HEK293T (cell line): ENCODE measurements around the gene CCDC167.

Experiments
- CTCF ChIA-PET: fragments of 350-600 bp; formaldehyde crosslinking; extraction: SDS; loops from one replicate; lab custom pipeline; 2021; ENCODE audit warnings: antibody characterized with exemption, inconsistent platforms; lab: Yijun Ruan, JAX
- POLR2A ChIA-PET: fragments of 350-600 bp; formaldehyde crosslinking; extraction: SDS; loops from one replicate; lab custom pipeline; 2020; ENCODE audit warnings: antibody characterized with exemption, inconsistent platforms; lab: Yijun Ruan, JAX
- DNase-seq: peaks from one replicate; pipeline ENCODE4 v3.0.0; 2012; ENCODE audit warnings: mixed read lengths; ENCODE audit errors: extremely low spot score
- ARNT ChIP-seq: fragments of 450-650 bp; IDR thresholded peaks from 2 replicates; pipeline ENCODE4 v1.6.1; 2017; ENCODE audit warnings: mild to moderate bottlenecking
- BHLHE40 ChIP-seq: fragments of 450-650 bp; IDR thresholded peaks from 2 replicates; pipeline ENCODE4 v1.6.1; 2016; ENCODE audit warnings: mild to moderate bottlenecking, moderate library complexity, borderline replicate concordance
- CTBP1 ChIP-seq: fragments of 450-650 bp; IDR thresholded peaks from 2 replicates; pipeline ENCODE4 v1.6.1; 2016; ENCODE audit warnings: borderline replicate concordance
- ELF4 ChIP-seq: fragments of 450-650 bp; IDR thresholded peaks from 2 replicates; pipeline ENCODE4 v1.6.1; 2017; ENCODE audit warnings: antibody characterized with exemption
- FOXA1 ChIP-seq: fragments of 450-650 bp; IDR thresholded peaks from 2 replicates; pipeline ENCODE4 v1.6.1; 2016; ENCODE audit warnings: mild to moderate bottlenecking
- FOXK2 ChIP-seq: fragments of 450-650 bp; IDR thresholded peaks from 2 replicates; pipeline ENCODE4 v1.6.1; 2016; ENCODE audit warnings: mild to moderate bottlenecking
- FOXM1 ChIP-seq: fragments of 450-650 bp; IDR thresholded peaks from 2 replicates; pipeline ENCODE4 v1.6.1; 2017; ENCODE audit warnings: mild to moderate bottlenecking, borderline replicate concordance
- HDGF ChIP-seq: fragments of 450-650 bp; IDR thresholded peaks from 2 replicates; pipeline ENCODE4 v1.6.1; 2017; ENCODE audit warnings: antibody characterized with exemption, borderline replicate concordance
- L3MBTL2 ChIP-seq: fragments of 450-650 bp; conservative IDR thresholded peaks from 2 replicates; pipeline ENCODE4 v1.6.1; 2016; ENCODE audit warnings: mild to moderate bottlenecking
- LEF1 ChIP-seq: fragments of 450-650 bp; IDR thresholded peaks from 2 replicates; pipeline ENCODE4 v1.6.1; 2017; ENCODE audit warnings: mild to moderate bottlenecking, borderline replicate concordance
- NFRKB ChIP-seq: fragments of 450-650 bp; IDR thresholded peaks from 2 replicates; pipeline ENCODE4 v1.6.1; 2016; ENCODE audit warnings: mild to moderate bottlenecking, moderate library complexity
- PKNOX1 ChIP-seq: fragments of 450-650 bp; IDR thresholded peaks from 2 replicates; pipeline ENCODE4 v1.6.1; 2016
- SP1 ChIP-seq: fragments of 450-650 bp; IDR thresholded peaks from 2 replicates; pipeline ENCODE4 v1.6.1; 2017
- SUZ12 ChIP-seq: fragments of 450-650 bp; IDR thresholded peaks from 2 replicates; pipeline ENCODE4 v1.6.1; 2016; ENCODE audit warnings: mild to moderate bottlenecking
- TARDBP ChIP-seq: fragments of 450-650 bp; IDR thresholded peaks from 2 replicates; pipeline ENCODE4 v1.6.1; 2016
- ZNF384 ChIP-seq: fragments of 450-650 bp; IDR thresholded peaks from 2 replicates; pipeline ENCODE4 v1.6.1; 2016

CCDC167 gene

GRCh38 chr6:37442416-37443215 is 57.1 kb downstream of the CCDC167 start:
- no peak for DNase-seq
- ChIA-PET POLR2A (no interaction called here), CTCF (no interaction called here)
- TF ChIP-seq ARNT: no peak
- no peak for TF ChIP-seq FOXA1
- no peak for TF ChIP-seq HDGF
- TF ChIP-seq BHLHE40: no peak
- TF ChIP-seq LEF1: no peak
- TF ChIP-seq SUZ12: no peak
- no peak for TF ChIP-seq FOXK2
- no peak for TF ChIP-seq PKNOX1
- TF ChIP-seq ELF4: no peak

GRCh38 chr6:37441651-37442050 is 58.0 kb downstream of the CCDC167 start:
- ChIA-PET POLR2A (no interaction called here), CTCF (no interaction called here)
- TF ChIP-seq FOXM1: no peak
- no peak for TF ChIP-seq TARDBP
- no peak for TF ChIP-seq BHLHE40
- no peak for TF ChIP-seq FOXK2
- TF ChIP-seq CTBP1: no peak
- DNase-seq: no peak

- DNase-seq: no peak
- ChIA-PET CTCF (interaction anchor here (0.6 to 0.9 kb wide), 2 partner anchors 113 to 1836 kb away, joined by 3 to 6 read pairs; no protein-coding TSS in a partner anchor), POLR2A (no interaction called here)
- TF ChIP-seq CTBP1: no peak
- TF ChIP-seq FOXM1: no peak
- no peak for TF ChIP-seq L3MBTL2
- no peak for TF ChIP-seq FOXK2
- no peak for TF ChIP-seq NFRKB
- no peak for TF ChIP-seq SP1
- TF ChIP-seq PKNOX1: no peak
- no peak for TF ChIP-seq LEF1
- no peak for TF ChIP-seq BHLHE40
- no peak for TF ChIP-seq ELF4
- TF ChIP-seq TARDBP: no peak
- no peak for TF ChIP-seq SUZ12
- TF ChIP-seq ZNF384: no peak
Observed at GRCh38 chr6:37438930-37439329, 60.8 kb downstream of the CCDC167 start.

GRCh38 chr6:37435816-37436215 is 63.9 kb downstream of the CCDC167 start:
- POLR2A ChIA-PET: no interaction called here
- DNase-seq: no peak

GRCh38 chr6:37435373-37435772 is 64.3 kb downstream of the CCDC167 start:
- POLR2A ChIA-PET: no interaction called here
- no peak for DNase-seq

More at GRCh38 chr6:37435816-37436215, 63.9 kb downstream of the CCDC167 start:
- CTCF ChIA-PET: no interaction called here
- TF ChIP-seq ELF4: no peak
- no peak for TF ChIP-seq BHLHE40
- no peak for TF ChIP-seq NFRKB
- TF ChIP-seq SUZ12: no peak
- TF ChIP-seq ZNF384: no peak
- TF ChIP-seq ARNT: no peak
- no peak for TF ChIP-seq HDGF
- no peak for TF ChIP-seq SP1
- TF ChIP-seq FOXM1: no peak
- no peak for TF ChIP-seq L3MBTL2

GRCh38 chr6:37433657-37434271 is 65.9 kb downstream of the CCDC167 start:
- TF ChIP-seq FOXM1 (no peak), SUZ12 (no peak), ARNT (no peak), CTBP1 (no peak), FOXK2 (no peak), LEF1 (no peak), ELF4 (no peak), HDGF (no peak), NFRKB (no peak), FOXA1 (no peak), L3MBTL2 (no peak), PKNOX1 (no peak), TARDBP (no peak), BHLHE40 (no peak), ZNF384 (no peak), SP1 (no peak)
- ChIA-PET CTCF (no interaction called here), POLR2A (interaction anchor here (0.6 to 2.0 kb wide), 10 partner anchors 11 to 559 kb away, joined by 3 to 7 read pairs (median 4); partner anchors contain the start of gene PPIL1)
- no peak for DNase-seq

More at GRCh38 chr6:37435373-37435772, 64.3 kb downstream of the CCDC167 start:
- TF ChIP-seq FOXK2: no peak
- peak; percentile 93 for TF ChIP-seq PKNOX1
- CTCF ChIA-PET: no interaction called here
